PC-3 (cell line): ENCODE measurements around the gene SARNP. TPM values are rescaled to one million over a fixed set of nuclear protein-coding genes. Genes with fewer than 3 reads are reported as not detected.

Source experiments
- ATAC-seq: fragments of 200-7000 bp; cut with Tn5 transposase; 2 replicates; pipeline ENCODE4 v1.9.1; 2020; ENCODE audit warnings: mild to moderate bottlenecking, moderate library complexity
- BruUV-seq: library from RNA; stranded (reverse); fragments of 400-500 nt; replicated peaks from 2 replicates; lab custom pipeline; 2021; lab: Mats Ljungman, UMichigan
- CTCF ChIA-PET: fragments of 300-600 bp; sonication (Branson Sonifier 250); formaldehyde crosslinking; loops from one replicate; lab custom pipeline; 2022; ENCODE audit warnings: antibody characterized with exemption; lab: Charles Lee
- POLR2A ChIA-PET: fragments of 300-600 bp; sonication (Branson Sonifier 250); formaldehyde crosslinking; loops from one replicate; lab custom pipeline; 2022; ENCODE audit warnings: antibody characterized with exemption; ENCODE audit not compliant: unreplicated experiment; lab: Charles Lee
- DNase-seq: peaks from one replicate; pipeline ENCODE4 v3.0.0-alpha.2; 2015
- H2AFZ ChIP-seq: fragments of 300-600 bp; sonication (generic); 2 replicates; pipeline ENCODE4 v1.6.0; 2016; ENCODE audit warnings: antibody characterized with exemption, low read length
- H3F3A ChIP-seq: fragments of 300-600 bp; sonication (generic); one replicate; pipeline ENCODE4 v1.6.0; 2017; ENCODE audit warnings: antibody characterized with exemption, low read length, control low read depth, mild to moderate bottlenecking; ENCODE audit not compliant: unreplicated experiment
- H3K27ac ChIP-seq: fragments of 300-600 bp; sonication (generic); 2 replicates; pipeline ENCODE4 v1.5.1; 2016; ENCODE audit warnings: mild to moderate bottlenecking, low read length
- H3K27me3 ChIP-seq: fragments of 300-600 bp; sonication (generic); 2 replicates; pipeline ENCODE4 v1.6.1; 2016; ENCODE audit warnings: low read length, mixed read lengths
- H3K36me3 ChIP-seq: fragments of 300-600 bp; sonication (generic); 2 replicates; pipeline ENCODE4 v1.6.1; 2016; ENCODE audit warnings: low read depth, mixed run types, low read length, mixed read lengths
- H3K4me1 ChIP-seq: fragments of 300-600 bp; sonication (generic); 2 replicates; pipeline ENCODE4 v1.5.1; 2016; ENCODE audit warnings: low read length; ENCODE audit not compliant: insufficient read depth
- H3K4me2 ChIP-seq: fragments of 300-600 bp; sonication (generic); 2 replicates; pipeline ENCODE4 v1.6.0; 2016; ENCODE audit warnings: low read length
- H3K4me3 ChIP-seq: fragments of 300-600 bp; sonication (generic); 2 replicates; pipeline ENCODE4 v1.5.1; 2016; ENCODE audit warnings: mild to moderate bottlenecking, low read length, mixed read lengths
- H3K79me2 ChIP-seq: fragments of 300-600 bp; sonication (generic); 2 replicates; pipeline ENCODE4 v1.6.1; 2017; ENCODE audit warnings: low read length, mixed read lengths
- H3K9ac ChIP-seq: fragments of 300-600 bp; sonication (generic); 2 replicates; pipeline ENCODE4 v1.6.0; 2016; ENCODE audit warnings: mild to moderate bottlenecking, low read length
- H3K9me2 ChIP-seq: fragments of 300-600 bp; sonication (generic); replicated peaks from 2 replicates; pipeline ENCODE4 v1.6.1; 2016; ENCODE audit warnings: mixed run types, low read length, mixed read lengths
- H3K9me3 ChIP-seq: fragments of 300-600 bp; sonication (generic); 2 replicates; pipeline ENCODE4 v1.6.1; 2016; ENCODE audit warnings: low read length, mixed read lengths
- H4K20me1 ChIP-seq: fragments of 300-600 bp; sonication (generic); 2 replicates; pipeline ENCODE4 v1.6.1; 2016; ENCODE audit warnings: low read length, mixed read lengths
- CTCF ChIP-seq: fragments of 300-600 bp; sonication (generic); conservative IDR thresholded peaks from 2 replicates; pipeline ENCODE4 v1.5.1; 2017; ENCODE audit warnings: antibody characterized with exemption, low read depth, mild to moderate bottlenecking, low read length
- EZH2 ChIP-seq: fragments of 300-600 bp; sonication (generic); IDR thresholded peaks from one replicate; pipeline ENCODE4 v1.6.1; 2017; ENCODE audit warnings: antibody characterized with exemption, mild to moderate bottlenecking, low read length; ENCODE audit not compliant: unreplicated experiment
- EZH2phosphoT487 ChIP-seq: fragments of 300-600 bp; sonication (generic); IDR thresholded peaks from 2 replicates; pipeline ENCODE4 v1.6.1; 2018; ENCODE audit warnings: mild to moderate bottlenecking, antibody characterized with exemption, low read length, borderline replicate concordance
- intact Hi-C: fragments of 100-400 bp; cut with micrococcal nuclease; formaldehyde crosslinking; loops from 2 replicates; pipeline ENCODE4 v1.9.0; 2023
- total RNA-seq: library from RNA; depleted of rRNA; stranded (reverse); fragments of >200 nt; gene quantifications from 2 replicates; pipeline ENCODE4 v1.2.3, GENCODE V29; 2014

Gene SARNP
- total RNA-seq, 1 experiment from 2014 or later: 103 TPM

GRCh38 chr12:55737581-55738122, 79.9 kb downstream of the SARNP start:
- Histone ChIP-seq H3F3A (no peaks in the 10 kb centered on the region), H3K36me3 (no peaks in the 10 kb centered on the region; the same call in 1 of the 2 replicates), H3K27ac (no peak overlapping the region), H3K27me3 (no peaks in the 10 kb centered on the region), H3K79me2 (no peaks in the 10 kb centered on the region), H3K4me1 (peaks cover 13% of the 10 kb centered on the region), H3K4me3 (peak overlapping the region; percentile 82; the same call in 1 of the 2 replicates), H3K9me2 (no peaks in the 10 kb centered on the region), H3K9me3 (no peaks in the 10 kb centered on the region), H4K20me1 (no peaks in the 10 kb centered on the region), H3K4me2 (peak overlapping the region; percentile 96), H2AFZ (peak overlapping the region; percentile 95), H3K9ac (no peak overlapping the region)
- CTCF ChIA-PET: interaction anchor here (0.6 to 2.7 kb wide), 11 partner anchors 8 to 549 kb away, joined by 3 to 25 read pairs (median 4); partner anchors contain the start of genes CD63 and RDH5
- intact Hi-C loops: loop anchor here (1.0 to 2.0 kb wide), 4 partner anchors 8 to 193 kb away; partner anchors contain the start of genes CD63 and DGKA
- ATAC-seq (peak; percentile 18; the same call in 1 of the 2 replicates), DNase-seq (no peak)
- BruUV-seq: no TSS peak
- TF ChIP-seq CTCF (no peak), EZH2phosphoT487 (no peak), EZH2 (no peak)
- POLR2A ChIA-PET: interaction anchor here (0.5 to 1.6 kb wide), 2 partner anchors 8 to 63 kb away, joined by 3 to 6 read pairs; partner anchors contain the start of gene CD63

- no peak overlapping the region for H3K4me3 ChIP-seq
- intact Hi-C loops: loop anchor here (1.0 kb wide), 3 partner anchors 8 to 77 kb away; partner anchors contain the start of gene CD63
- ChIA-PET POLR2A (interaction anchor here (0.5 kb wide), 2 partner anchors 62 to 107 kb away, joined by 3 read pairs; no protein-coding TSS in a partner anchor), CTCF (interaction anchor here (1.1 to 2.7 kb wide), 5 partner anchors 9 to 548 kb away, joined by 3 to 25 read pairs (median 16); partner anchors contain the start of gene RDH5)
- no peaks in the 10 kb centered on the region for H3K9me3 ChIP-seq
- peak; percentile 98 for TF ChIP-seq CTCF
- no peak for TF ChIP-seq EZH2phosphoT487
- no peak overlapping the region for H3K4me2 ChIP-seq
- ATAC-seq (peak; percentile 76), DNase-seq (peak; percentile 90)
- H3F3A ChIP-seq: no peaks in the 10 kb centered on the region
- H3K79me2 ChIP-seq: no peaks in the 10 kb centered on the region
- no peak overlapping the region for H3K27ac ChIP-seq
- H3K9me2 ChIP-seq: no peaks in the 10 kb centered on the region
- H2AFZ ChIP-seq: peak overlapping the region; percentile 95; the same call in 1 of the 2 replicates
- peaks cover 11% of the 10 kb centered on the region for H3K4me1 ChIP-seq
- H4K20me1 ChIP-seq: no peaks in the 10 kb centered on the region
- no peak overlapping the region for H3K9ac ChIP-seq
- H3K36me3 ChIP-seq: no peaks in the 10 kb centered on the region; the same call in 1 of the 2 replicates
- no TSS peak for BruUV-seq
- no peaks in the 10 kb centered on the region for H3K27me3 ChIP-seq
These were observed 80.5 kb downstream of the SARNP start for GRCh38 chr12:55736780-55737580.
